Islet of Langerhans (tissue), 1 donor: Measurements from ENCODE around the gene EPHB6.

Experiments
- FAIRE-seq: peaks from one replicate; lab custom pipeline; 2011; peaks lifted over from hg19 to GRCh38; lab: Jason Lieb, UNC

EPHB6 gene

DNA sequence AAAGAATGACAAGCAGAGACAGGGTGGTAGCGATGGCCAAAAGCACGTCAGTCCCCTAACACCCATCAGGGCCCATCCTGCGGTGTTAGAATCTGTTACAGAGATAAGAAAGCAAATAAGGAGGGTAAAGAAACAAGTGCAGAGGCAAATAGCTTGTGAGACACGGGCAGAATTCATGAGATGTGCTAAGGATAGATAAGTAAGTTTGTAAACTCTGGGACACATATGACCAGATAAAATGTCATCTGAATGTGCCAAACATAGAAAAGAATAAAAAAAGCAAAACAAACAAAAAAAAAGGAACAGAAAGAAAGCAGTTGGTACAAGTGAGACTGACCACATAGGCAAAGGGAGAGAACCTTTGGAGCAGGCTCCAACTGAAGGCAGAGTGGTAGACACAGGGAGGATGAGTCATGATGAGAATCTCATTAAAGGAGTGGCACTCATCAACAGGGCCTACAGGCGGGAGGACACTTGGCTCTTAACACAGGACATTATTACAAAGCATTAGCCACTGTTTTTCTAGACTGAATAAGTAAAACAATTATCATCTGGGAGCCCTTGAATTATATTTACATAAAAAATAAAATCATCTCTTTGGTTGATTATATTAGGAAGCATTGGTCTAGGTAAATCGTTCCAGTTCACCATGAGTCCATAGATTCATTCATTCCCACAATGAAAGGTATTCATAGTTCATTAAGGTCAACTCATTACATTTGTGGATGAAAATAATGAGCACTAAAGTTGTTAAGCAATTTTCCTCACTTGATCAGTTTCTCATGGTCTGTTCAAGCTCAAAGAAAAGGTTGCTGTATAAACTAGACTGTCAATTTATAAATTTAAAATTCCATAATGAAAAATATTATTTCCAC, 21.5 kb upstream of the EPHB6 start:
- no peak for FAIRE-seq

DNA sequence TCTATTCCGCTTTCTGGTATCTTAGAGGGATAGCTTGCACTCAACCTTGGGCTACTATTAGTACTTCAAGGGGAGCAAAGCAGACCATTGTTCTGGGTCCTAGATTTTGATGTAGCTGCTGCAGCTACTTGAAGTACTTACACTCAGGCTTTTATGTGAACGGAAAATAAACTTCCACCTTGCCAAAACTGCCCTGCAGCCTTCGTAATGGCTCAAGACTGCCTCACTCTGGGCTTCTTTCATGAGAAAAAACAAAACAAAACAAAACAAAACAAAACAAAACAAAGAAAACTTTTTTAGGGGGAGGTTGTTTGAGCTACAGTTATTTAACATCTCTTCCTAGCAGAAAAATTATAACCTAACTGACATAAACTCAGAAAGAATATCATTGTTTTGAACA, 19.4 kb upstream of the EPHB6 start:
- no peak for FAIRE-seq

DNA sequence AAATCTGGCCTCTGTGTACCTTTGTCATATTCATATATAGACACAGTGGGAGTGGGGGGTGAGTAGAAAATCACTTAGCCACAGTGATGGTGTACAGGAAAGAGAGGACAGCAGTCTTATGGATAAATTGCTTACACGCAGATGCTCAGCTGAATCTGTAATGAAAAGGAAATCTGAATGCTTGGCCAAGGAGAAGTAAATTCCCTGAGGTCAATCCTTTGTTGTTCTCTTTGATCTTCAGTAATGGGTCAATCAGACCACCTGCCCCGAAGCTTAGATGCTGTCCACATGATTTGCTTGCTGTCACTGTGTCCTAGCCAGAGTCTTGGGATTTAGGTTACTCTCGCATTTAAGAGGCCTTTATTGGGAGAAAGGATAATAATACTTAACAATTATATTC, 18.4 kb upstream of the EPHB6 start:
- FAIRE-seq: no peak

DNA sequence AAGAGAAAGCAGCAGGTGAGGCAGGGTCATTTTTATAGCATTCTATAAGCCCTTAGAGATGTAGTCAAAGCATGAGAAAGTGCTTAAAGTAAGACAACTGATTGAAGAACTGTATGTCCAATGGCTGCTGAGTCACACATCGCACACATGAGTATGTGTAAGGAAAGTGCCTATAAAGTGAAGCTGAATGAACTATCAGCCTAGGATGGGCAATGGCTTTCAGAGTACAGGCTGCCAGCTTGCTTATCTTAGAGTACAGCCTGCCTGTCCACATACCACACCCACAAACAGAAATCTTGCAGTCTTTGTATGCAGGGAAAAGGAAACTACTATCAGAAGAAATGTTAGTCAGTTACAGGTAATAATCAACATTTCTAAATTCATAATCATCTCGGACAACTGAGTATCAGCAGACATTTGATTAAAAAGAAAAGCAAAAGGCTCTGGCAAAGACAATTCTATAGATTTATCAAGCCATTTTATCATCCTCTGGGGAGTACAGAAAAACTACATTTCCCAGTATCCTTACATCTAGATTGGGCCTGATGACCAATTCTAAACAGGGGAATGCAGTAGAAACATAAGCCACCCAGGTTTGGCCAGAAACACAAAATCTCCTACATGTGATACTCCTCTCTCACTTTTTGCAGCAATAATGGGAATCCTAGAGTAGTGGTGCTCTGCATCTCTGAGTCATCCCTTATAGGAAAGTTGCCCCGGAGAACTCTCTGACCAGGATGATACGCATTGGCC, 16.2 kb upstream of the EPHB6 start:
- no peak for FAIRE-seq

DNA sequence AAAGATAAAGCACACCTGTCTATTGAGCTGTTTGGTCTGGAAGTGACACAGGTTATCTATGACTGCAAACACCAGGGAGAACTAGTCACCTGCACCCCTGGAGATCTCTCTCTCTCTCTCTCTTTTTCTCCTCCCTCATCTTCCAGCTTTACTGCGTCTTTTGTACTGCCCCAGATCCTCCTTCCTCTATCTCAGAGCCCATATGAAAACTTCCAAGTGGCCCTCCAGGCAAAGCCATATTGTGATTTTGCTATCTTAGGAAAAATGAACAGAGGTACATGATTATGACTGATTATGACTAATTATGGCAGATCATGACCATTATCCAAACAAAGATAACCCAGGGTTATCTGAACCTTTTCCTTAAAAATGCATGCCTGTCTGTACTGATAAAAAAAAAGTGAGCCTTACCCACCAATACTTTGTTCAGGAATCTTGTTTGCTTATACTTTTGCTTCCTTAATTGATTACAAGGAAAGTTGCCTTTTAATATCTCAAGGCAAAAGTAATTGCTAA, 12.6 kb upstream of the EPHB6 start:
- no peak for FAIRE-seq

DNA sequence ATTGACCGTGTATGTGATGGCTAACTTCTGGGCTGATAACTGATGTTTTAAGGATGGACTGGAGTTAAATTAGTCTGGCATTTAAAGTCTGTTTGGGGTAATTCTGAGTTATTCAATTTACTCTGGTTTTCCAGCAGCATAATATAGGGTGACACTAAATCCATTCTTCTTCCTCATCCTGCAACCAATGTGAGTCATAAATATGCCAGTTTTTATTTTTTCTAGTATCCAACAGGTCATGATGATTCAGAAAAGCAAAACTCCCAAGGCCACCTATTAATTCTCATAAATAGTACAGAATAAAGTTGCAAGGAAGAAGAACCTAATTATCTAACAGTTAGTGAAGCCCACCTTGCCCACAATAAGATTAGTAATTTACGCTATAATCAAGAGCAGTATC, 7.5 kb upstream of the EPHB6 start:
- no peak for FAIRE-seq

DNA sequence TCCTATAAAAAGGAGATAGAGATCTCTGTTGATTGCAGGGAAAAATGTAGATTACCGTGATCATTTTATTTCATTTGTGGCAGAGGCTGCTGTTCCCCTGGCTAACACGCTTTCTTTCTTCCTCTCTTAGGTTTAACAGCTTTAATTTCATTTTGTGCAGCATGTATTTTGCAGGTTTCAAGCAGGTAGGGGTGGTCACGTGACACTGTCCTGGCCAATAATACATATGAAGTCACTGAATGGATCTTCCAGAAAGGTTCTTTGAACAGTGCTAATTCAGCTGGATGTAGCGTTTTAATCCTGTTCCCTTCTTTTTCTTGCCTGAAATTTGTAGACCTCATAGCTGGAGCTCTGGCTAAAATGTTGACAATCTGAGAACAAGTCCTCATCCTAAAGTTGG, 3.6 kb upstream of the EPHB6 start:
- FAIRE-seq: no peak

DNA sequence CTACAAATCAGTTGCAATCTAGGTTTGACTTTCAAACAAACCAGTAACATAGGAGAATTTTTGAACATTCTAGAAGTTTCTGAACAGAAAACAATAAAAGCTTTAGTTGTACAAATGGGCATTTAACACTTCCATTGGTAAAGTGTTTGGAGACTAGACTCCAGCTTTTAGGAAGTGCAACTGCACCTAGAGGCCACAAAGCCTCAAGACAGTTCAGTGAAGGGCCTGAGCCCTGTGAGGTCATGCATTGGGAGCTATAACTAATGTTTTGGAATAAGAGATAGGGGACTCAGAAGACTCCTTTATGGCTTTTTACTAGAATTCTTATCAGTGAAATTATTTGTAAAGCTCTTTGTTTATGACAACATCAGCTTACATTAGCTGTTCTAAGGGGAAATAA, 3.0 kb upstream of the EPHB6 start:
- no peak for FAIRE-seq

DNA sequence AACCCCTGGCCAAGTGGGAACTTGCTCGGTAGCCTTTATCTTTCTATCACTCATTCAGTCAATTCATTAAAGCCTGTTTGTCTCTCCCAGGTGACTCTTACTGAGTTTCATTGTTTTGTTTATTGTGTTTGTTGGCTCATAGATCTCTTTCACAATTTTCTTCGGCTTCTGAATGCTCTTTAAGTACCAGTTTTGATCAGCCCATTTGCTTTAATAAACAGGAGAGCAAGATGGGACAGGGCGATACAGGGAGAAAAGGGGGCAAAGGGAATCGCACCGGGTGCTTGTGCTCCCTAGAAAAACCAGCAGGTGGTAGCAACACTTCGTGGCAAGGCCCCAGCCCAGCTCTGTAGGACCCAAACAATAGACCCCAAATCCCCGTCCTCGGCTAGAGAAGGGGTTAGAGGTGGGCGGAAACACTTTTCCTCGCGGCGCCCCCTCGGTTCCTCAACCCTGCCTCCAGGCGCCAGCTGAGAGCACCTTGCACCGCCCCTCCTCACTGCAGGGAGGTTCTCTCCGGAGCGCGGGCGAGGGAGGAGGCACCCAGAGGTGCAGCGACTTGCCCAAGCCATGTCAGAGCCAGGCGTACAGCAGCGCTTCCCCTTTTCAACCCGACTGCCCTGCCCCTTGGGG, 1.0 kb upstream of the EPHB6 start:
- no peak for FAIRE-seq

DNA sequence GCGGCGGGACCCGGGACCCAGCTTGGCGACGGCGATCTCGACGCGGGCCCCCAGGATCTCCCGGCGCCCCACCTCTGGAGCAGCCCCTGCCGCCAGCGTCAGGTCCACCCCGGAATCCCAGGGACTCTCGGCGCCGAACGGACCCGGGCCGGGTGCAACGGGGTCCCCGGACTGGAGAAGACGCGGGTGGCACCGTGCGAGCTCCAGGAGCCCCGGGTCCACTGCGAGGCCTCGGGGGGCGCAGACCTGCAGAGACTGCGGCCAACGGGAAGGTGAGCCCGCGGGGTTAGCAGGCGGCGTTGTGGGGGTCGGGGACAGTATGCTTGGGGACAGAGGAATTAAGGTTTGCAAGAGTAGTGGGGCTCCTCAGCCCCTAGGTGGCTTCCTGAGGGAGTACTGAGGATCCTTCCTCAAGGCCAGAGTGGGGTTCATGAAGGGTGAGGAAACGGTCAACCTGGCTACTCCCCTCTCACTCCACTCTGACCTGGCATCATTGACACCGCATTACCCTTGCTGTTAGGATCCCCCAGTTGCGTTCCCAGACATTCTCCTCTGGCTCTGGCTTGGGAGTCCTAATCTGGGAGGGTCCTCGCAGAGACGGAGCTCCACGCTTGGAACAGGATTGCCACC, 353 bp downstream of the EPHB6 start:
- FAIRE-seq: no peak

DNA sequence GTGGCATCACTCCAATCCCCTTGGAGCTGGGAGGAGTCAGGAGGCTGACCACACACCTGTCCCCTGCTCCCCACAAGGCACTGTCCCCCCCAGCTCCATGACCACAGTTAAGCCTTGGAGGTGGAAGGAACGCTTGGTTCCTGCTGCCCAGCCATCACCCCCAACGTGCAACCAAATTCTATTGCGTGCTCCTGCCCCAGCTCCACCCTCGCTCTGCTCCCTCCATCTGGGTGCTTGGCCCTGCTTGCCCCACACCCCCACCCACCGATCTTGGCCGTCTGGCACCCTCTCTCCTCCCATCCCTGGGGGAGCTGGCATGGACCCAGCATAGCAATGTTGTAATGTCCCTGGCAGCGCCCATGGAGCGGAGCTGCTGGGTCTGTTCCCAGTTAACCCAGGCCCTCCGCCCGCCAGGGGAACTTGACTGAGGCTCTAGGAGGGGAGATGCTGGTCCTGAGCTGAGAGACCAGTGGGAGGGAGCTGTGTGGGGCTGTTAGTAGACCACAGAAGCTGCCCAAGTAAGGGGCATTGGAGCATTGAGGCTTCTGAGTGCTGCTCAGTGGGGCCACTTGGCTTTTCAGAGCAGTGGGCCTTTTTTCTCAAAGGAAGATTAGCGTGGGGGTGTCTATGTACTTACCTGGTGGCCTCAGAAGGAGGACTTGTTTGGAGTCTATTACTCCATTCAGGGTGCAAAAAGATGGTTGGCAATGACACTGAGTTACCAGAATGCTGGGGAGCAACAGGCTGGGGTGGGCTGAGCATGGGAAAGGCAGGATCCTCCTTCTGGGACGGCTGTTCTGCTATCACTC, 1.1 kb downstream of the EPHB6 start:
- FAIRE-seq: no peak

DNA sequence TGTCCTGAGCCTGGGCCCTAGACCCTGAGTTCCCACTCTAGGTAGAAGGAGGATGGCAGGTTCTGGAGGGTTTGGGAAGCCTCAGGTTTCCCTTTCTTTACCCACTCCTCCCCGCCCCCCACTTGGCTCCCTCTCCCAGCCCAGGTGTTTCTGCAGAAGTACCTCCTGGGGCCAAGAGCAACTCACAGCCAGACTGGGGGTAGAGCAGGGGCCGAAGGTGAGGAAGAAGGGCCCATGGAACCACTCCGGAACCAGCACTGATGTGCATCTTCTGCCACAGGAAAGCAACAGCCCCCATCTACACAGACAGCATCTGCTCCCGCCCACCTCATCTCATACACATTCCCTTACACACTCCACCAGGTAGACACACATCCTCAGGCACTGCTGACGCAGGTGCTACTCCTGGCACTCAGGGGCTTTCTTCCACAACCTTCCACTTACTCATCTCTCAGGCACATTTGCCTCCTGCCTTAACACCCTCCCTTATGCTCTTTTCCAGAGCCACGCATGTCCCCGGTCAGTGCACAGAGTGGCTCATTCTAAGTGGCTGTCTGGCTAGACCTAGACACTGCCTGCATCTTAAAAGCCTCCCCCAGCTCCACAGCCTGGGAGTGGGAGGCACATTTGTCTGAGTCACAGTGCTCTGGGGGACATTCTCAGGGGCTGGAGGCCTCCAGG, 1.8 kb downstream of the EPHB6 start:
- no peak for FAIRE-seq

DNA sequence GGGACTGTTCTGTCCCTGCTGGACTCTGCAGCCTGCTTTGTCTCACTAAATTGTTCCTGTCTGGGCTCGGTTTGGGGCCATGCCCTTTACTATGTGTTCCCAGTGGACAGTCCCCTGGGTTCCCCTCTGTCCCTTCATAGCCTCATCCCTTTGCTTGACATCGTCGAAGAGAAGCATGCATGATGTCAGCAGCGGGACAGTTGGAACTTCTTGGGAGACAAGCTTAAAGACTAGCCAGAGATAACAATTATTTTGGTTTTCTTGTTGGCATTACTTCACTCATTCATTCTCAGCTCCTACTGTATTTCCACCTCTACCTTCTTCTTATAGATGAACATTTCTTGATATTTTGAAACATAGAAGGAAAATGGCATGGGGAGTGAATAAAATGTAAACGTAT, 2.7 kb downstream of the EPHB6 start:
- FAIRE-seq: no peak

DNA sequence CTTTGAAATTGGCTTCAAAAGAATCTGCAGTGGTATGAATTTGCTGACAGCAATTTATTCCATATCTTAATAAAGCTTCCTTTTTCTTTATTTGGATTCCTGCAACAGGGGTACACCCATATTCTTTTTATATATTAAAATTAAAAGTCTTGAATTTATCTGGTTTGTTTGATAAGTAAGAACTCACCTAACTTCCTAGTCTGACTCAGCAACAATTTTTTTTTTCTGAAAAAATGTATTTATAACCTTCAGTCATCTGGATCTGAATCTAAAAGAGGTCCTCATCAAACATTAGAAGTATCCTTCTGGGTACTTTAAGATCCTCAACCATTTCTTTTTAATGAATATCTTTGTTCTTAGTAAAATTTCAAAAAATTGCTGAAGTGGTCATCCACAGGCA, 4.5 kb downstream of the EPHB6 start:
- no peak for FAIRE-seq

DNA sequence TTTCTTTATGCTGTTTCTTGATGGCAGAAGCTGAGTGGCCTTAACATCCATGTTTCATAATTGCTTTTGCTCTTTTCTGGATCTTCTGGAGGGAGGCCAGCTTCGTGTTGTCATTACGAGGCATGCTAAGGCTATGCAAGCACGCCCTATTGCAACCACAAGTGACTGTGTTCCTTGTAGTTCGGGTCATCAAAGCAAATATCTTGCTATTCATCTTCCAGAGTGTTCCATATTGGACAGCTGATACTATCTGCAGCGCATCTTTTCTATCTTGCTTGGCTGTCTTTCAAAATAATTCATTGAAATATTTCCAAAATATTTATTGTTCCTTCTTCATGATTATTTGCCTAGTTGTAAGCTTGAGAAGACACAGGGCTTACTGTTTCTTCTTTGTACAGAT, 5.0 kb downstream of the EPHB6 start:
- FAIRE-seq: no peak

DNA sequence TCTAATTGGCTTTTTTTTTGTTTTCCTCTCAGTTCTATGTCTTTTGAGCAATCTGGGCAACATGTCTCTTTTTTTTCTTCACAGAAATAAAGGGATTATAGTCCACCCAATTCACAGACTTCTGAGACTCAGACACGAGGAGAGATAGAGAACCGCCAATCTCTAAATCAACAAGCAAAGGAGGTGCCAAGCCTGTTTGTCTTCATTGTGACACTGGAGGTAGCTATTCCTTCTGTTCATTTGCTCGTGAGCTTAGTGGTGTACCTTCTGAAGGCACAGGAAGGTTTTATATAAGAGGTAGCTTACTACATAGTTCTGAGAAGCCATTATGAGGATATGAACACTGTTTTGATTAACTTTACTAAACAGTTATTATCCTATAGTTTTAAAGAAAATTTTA, 6.1 kb downstream of the EPHB6 start:
- no peak for FAIRE-seq

DNA sequence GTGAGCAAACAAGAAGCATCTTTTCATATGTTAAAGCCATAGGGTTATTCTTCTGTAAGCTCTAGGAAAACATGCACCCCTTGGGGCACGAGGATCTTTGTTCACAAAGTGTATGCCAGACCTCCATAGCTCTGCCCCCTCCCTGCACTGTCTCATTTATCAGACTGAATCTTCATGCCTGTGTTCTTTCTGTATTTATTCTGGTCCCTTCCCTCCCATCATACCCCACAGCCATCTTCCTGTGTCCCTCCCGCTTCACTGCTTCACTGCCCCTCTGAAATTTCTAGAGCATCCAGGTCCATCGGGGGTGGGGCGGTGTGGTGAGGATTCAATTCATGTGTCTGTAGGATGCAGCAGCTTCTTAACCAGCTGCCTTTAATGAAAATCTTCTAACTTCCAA, 7.5 kb downstream of the EPHB6 start:
- FAIRE-seq: no peak

DNA sequence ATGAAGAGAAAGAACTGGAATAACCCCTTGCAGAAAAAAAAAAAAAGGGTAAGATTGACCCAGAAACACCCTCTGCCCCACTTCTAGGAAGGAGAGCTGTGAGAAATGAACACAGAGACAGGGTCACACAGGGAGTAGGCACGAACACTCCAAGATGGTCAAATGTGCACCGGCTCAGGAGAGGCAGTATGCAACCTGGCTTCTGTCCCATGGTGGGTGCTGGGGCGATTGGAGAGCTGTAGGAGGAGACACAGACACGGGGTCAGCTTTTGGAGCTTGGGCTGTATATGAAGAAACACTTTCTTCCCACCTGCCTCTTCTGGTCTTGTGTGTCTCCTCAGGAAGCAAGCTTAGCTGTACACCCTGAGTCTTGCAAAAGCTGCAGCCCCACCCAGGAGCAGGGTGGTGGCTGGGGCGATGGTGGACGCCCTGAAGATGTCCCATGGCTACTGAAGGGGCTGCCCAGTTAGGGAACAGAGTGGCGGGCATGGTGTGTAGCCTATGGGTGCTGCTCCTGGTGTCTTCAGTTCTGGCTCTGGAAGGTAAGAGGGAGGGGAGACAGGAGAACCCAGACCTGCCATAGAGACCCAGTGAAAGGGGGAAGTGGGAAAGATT, 8.0 kb downstream of the EPHB6 start:
- no peak for FAIRE-seq

DNA sequence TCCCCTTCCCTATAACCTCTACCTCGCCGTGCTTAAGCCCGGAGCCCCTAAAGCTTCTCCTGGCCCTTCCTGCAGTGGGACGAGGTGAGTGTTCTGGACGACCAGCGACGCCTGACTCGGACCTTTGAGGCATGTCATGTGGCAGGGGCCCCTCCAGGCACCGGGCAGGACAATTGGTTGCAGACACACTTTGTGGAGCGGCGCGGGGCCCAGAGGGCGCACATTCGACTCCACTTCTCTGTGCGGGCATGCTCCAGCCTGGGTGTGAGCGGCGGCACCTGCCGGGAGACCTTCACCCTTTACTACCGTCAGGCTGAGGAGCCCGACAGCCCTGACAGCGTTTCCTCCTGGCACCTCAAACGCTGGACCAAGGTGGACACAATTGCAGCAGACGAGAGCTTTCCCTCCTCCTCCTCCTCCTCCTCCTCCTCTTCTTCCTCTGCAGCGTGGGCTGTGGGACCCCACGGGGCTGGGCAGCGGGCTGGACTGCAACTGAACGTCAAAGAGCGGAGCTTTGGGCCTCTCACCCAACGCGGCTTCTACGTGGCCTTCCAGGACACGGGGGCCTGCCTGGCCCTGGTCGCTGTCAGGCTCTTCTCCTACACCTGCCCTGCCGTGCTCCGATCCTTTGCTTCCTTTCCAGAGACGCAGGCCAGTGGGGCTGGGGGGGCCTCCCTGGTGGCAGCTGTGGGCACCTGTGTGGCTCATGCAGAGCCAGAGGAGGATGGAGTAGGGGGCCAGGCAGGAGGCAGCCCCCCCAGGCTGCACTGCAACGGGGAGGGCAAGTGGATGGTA, 9.2 kb downstream of the EPHB6 start:
- no peak for FAIRE-seq
